Hematopoietic multipotent progenitor cell (in vitro differentiated cells): ENCODE data around the gene TSPAN18. TPM values are rescaled to one million over a fixed set of nuclear protein-coding genes. Genes with fewer than 3 reads are reported as not detected.

Experiments
- DNase-seq, 3 donors: peaks; one replicate each; pipeline ENCODE4 v3.0.0-alpha.2; 2011 to 2015; ENCODE audit warnings: low read depth in 2 of 3, low spot score in 2 of 3
- total RNA-seq: library from RNA; depleted of rRNA; stranded (reverse); fragments of >200 nt; gene quantifications from one replicate; pipeline ENCODE4 v1.2.3, GENCODE V29; 2012

Gene TSPAN18
- total RNA-seq, 1 donor: 0.54 TPM

GRCh38 chr11:44775366-44775984, 48.7 kb downstream of the TSPAN18 start:
- peak; percentile 36 to 72 (median 60) for DNase-seq

GRCh38 chr11:44775985-44776446, 49.3 kb downstream of the TSPAN18 start:
- no peak for DNase-seq

GRCh38 chr11:44776551-44777208, 49.9 kb downstream of the TSPAN18 start:
- DNase-seq: no peak

- DNase-seq: no peak
Observed at GRCh38 chr11:44777209-44778194, 50.7 kb downstream of the TSPAN18 start.

- DNase-seq: no peak
Observed at GRCh38 chr11:44778195-44779100, 51.7 kb downstream of the TSPAN18 start.

GRCh38 chr11:44779736-44780520, 53.2 kb downstream of the TSPAN18 start:
- no peak for DNase-seq

- DNase-seq: peak in 2 of 3 donors; percentile 41 to 63
Observed at GRCh38 chr11:44780940-44781631, 54.3 kb downstream of the TSPAN18 start.

GRCh38 chr11:44781655-44782054, 54.9 kb downstream of the TSPAN18 start:
- no peak for DNase-seq

- no peak for DNase-seq
Observed at GRCh38 chr11:44782478-44782877, 55.7 kb downstream of the TSPAN18 start.

GRCh38 chr11:44784436-44784760, 57.6 kb downstream of the TSPAN18 start:
- DNase-seq: no peak

- no peak for DNase-seq
Observed at GRCh38 chr11:44784851-44785250, 58.1 kb downstream of the TSPAN18 start.

- DNase-seq: peak in 1 of 3 donors; percentile 27
Observed at GRCh38 chr11:44785856-44786607, 59.3 kb downstream of the TSPAN18 start.

- no peak for DNase-seq
Observed at GRCh38 chr11:44787070-44787469, 60.3 kb downstream of the TSPAN18 start.

GRCh38 chr11:44787981-44788380, 61.2 kb downstream of the TSPAN18 start:
- no peak for DNase-seq

- no peak for DNase-seq
Observed at GRCh38 chr11:44788536-44789261, 61.9 kb downstream of the TSPAN18 start.

- DNase-seq: no peak
Observed at GRCh38 chr11:44789496-44789895, 62.7 kb downstream of the TSPAN18 start.

GRCh38 chr11:44790211-44790610, 63.4 kb downstream of the TSPAN18 start:
- no peak for DNase-seq
